Effector memory CD8-positive, alpha-beta T cell (primary cell): Measurements from ENCODE around the gene LYSMD3.

Experiments
- ATAC-seq: fragments of 150-1000 bp; cut with Tn5 transposase; replicated peaks from 2 replicates; pipeline ENCODE4 v1.10.0; 2021; ENCODE audit warnings: mild to moderate bottlenecking, moderate library complexity
- DNase-seq, 3 experiments: peaks; one replicate each; pipeline ENCODE4 v3.0.0; 2021
- H3K27ac Mint-ChIP-seq, 2 donors: one replicate each; pipeline ENCODE4 v1.8.0; 2022; ENCODE audit warnings: mild to moderate bottlenecking in 2 of 2, mixed read lengths in 2 of 2, moderate library complexity in 2 of 2
- H3K27me3 Mint-ChIP-seq, 2 donors: one replicate each; pipeline ENCODE4 v1.8.0; 2022; ENCODE audit warnings: mixed read lengths in 2 of 2
- H3K36me3 Mint-ChIP-seq: one replicate; pipeline ENCODE4 v1.8.0; 2022; ENCODE audit warnings: mild to moderate bottlenecking, moderate library complexity, mixed read lengths; ENCODE audit not compliant: insufficient read depth
- H3K4me1 Mint-ChIP-seq, 2 donors: one replicate each; pipeline ENCODE4 v1.8.0; 2022; ENCODE audit warnings: low read depth in 2 of 2, mixed read lengths in 2 of 2
- H3K4me3 Mint-ChIP-seq, 2 donors: one replicate each; pipeline ENCODE4 v1.8.0; 2022; ENCODE audit warnings: mild to moderate bottlenecking in 2 of 2, mixed read lengths in 2 of 2, moderate library complexity in 2 of 2
- H3K9me3 Mint-ChIP-seq, 2 donors: one replicate each; pipeline ENCODE4 v1.8.0; 2022; ENCODE audit warnings: mixed read lengths in 2 of 2

LYSMD3 gene

GRCh38 chr5:90472783-90473395, 56.5 kb downstream of the LYSMD3 start:
- DNase-seq (no peak), ATAC-seq (no peak)
- Mint-ChIP-seq H3K9me3 (no peaks in the 10 kb centered on the region), H3K4me1 (peaks cover 22 to 42% of the 10 kb centered on the region in 2 donors), H3K4me3 (peak overlapping the region; percentile 96 to 99), H3K27me3 (no peaks in the 10 kb centered on the region), H3K27ac (peak overlapping the region; percentile 39 to 93), H3K36me3 (peaks cover 14% of the 10 kb centered on the region)
